C4-2B (cell line): Measurements from ENCODE around the gene ARL10.

ENCODE experiments used
- CTCF ChIP-seq: fragments of 450-650 bp; conservative IDR thresholded peaks from 2 replicates; pipeline ENCODE4 v1.5.1; 2017; ENCODE audit warnings: mild to moderate bottlenecking
- ZFX ChIP-seq: fragments of 450-650 bp; IDR thresholded peaks from 2 replicates; pipeline ENCODE4 v1.6.1; 2017

- no peak for TF ChIP-seq CTCF
- TF ChIP-seq ZFX, result no peak
Observed at GRCh38 chr5:176365351-176366231, at the start of gene ARL10.
